K562 (cell line): ENCODE measurements around the gene SYS1. TPM values are rescaled to one million over a fixed set of nuclear protein-coding genes. Genes with fewer than 3 reads are reported as not detected.

Experiments
- BCOR ChIP-seq: fragments of 450-650 bp; IDR thresholded peaks from 2 replicates; pipeline ENCODE4 v1.6.1; 2016
- EGR1 ChIP-seq: fragments of 450-650 bp; conservative IDR thresholded peaks from 2 replicates; pipeline ENCODE4 v1.6.1; 2017; ENCODE audit warnings: mild to moderate bottlenecking
- ELF4 ChIP-seq: fragments of 450-650 bp; formaldehyde crosslinking; IDR thresholded peaks from 2 replicates; pipeline ENCODE4 v1.4.0; 2022; ENCODE audit warnings: missing genetic modification characterization
- EP400 ChIP-seq: fragments of 450-650 bp; IDR thresholded peaks from 2 replicates; pipeline ENCODE4 v1.6.1; 2017; ENCODE audit warnings: antibody characterized with exemption, mild to moderate bottlenecking, moderate library complexity
- FOXK2 ChIP-seq, 2 experiments: fragments of 450-650 bp; IDR thresholded peaks in 1 of 2; conservative IDR thresholded peaks in 1 of 2; 2 replicates each; pipeline ENCODE4 v1.6.1; 2016; ENCODE audit warnings: low read depth in 2 of 2, mild to moderate bottlenecking in 1 of 2
- HMG20A ChIP-seq: fragments of 450-650 bp; formaldehyde crosslinking; conservative IDR thresholded peaks from 2 replicates; pipeline ENCODE4 v1.4.0; 2020; ENCODE audit warnings: mild to moderate bottlenecking, mixed read lengths
- JUN ChIP-seq, 2 experiments: sonication (generic) in 1 of 2; formaldehyde crosslinking in 1 of 2; IDR thresholded peaks; 2 replicates each; pipeline versions ENCODE4 v1.6.1 to v1.8.0; 2012 to 2022; ENCODE audit warnings: borderline replicate concordance in 2 of 2, mild to moderate bottlenecking in 2 of 2, improper control_type of control experiment in 1 of 2, low read depth in 1 of 2, low read length in 1 of 2, missing genetic modification reagents in 1 of 2
- L3MBTL2 ChIP-seq: fragments of 450-650 bp; IDR thresholded peaks from 2 replicates; pipeline ENCODE4 v1.6.1; 2016; ENCODE audit warnings: mild to moderate bottlenecking, moderate library complexity
- MCM5 ChIP-seq: fragments of 450-650 bp; IDR thresholded peaks from 2 replicates; pipeline ENCODE4 v1.6.1; 2016; ENCODE audit warnings: low read depth
- MNT ChIP-seq, 2 experiments: fragments of 450-650 bp; conservative IDR thresholded peaks; 2 replicates each; pipeline ENCODE4 v1.6.1; 2017; ENCODE audit warnings: mild to moderate bottlenecking in 2 of 2, moderate library complexity in 2 of 2
- RAD51 ChIP-seq: fragments of 450-650 bp; IDR thresholded peaks from 2 replicates; pipeline ENCODE4 v1.7.1; 2016; ENCODE audit warnings: low read depth, mild to moderate bottlenecking, borderline replicate concordance
- SIX5 ChIP-seq, 2 experiments: IDR thresholded peaks; 2 replicates each; pipeline ENCODE4 v1.6.1; 2011; ENCODE audit warnings: low read length in 2 of 2, borderline replicate concordance in 1 of 2, low read depth in 1 of 2, mild to moderate bottlenecking in 1 of 2, moderate library complexity in 1 of 2; ENCODE audit not compliant: insufficient read depth in 1 of 2
- SMAD4 ChIP-seq: fragments of 250-450 bp; sonication (Bioruptor Pico); conservative IDR thresholded peaks from 2 replicates; pipeline ENCODE4 v1.8.0; 2021; ENCODE audit warnings: inconsistent platforms, mild to moderate bottlenecking, moderate library complexity
- SMARCA4 ChIP-seq: fragments of 450-650 bp; IDR thresholded peaks from 2 replicates; pipeline ENCODE4 v1.6.1; 2016
- SNAPC5 ChIP-seq: fragments of 250-450 bp; sonication (Bioruptor Pico); IDR thresholded peaks from 2 replicates; pipeline ENCODE4 v1.8.0; 2021; ENCODE audit warnings: moderate library complexity, mild to moderate bottlenecking, inconsistent platforms
- SRSF1 ChIP-seq: fragments of 200-400 bp; formaldehyde crosslinking; IDR thresholded peaks from 2 replicates; pipeline ENCODE4 v1.6.1; 2017; ENCODE audit warnings: mild to moderate bottlenecking, low read depth, low read length, moderate library complexity
- TEAD1 ChIP-seq, 2 experiments: fragments of 450-650 bp in 1 of 2; sonication (generic) in 1 of 2; formaldehyde crosslinking; IDR thresholded peaks; 2 replicates each; pipeline versions ENCODE4 v1.4.0 to v1.8.0; 2020 to 2022; ENCODE audit warnings: mild to moderate bottlenecking in 2 of 2, missing genetic modification reagents in 1 of 2
- ZFP36 ChIP-seq: fragments of 150-350 bp; IDR thresholded peaks from 2 replicates; pipeline ENCODE4 v1.6.1; 2018; ENCODE audit warnings: low read length, low read depth; ENCODE audit not compliant: partially characterized antibody
- ZNF3 ChIP-seq: fragments of 250-450 bp; sonication (Bioruptor Pico); IDR thresholded peaks from 2 replicates; pipeline ENCODE4 v1.5.0; 2021; ENCODE audit warnings: mild to moderate bottlenecking, moderate library complexity
- ZNF592 ChIP-seq: fragments of 450-650 bp; IDR thresholded peaks from 2 replicates; pipeline ENCODE4 v1.6.1; 2017; ENCODE audit warnings: antibody characterized with exemption, mild to moderate bottlenecking
- polyA plus RNA-seq, 8 experiments: library from polyadenylated mRNA; depleted of rRNA in 4 of 8; stranded (reverse) in 5 of 8; unstranded in 3 of 8; fragments of >200 nt; fragmentation: Nextera tagmentation in 2 of 8; fragmentation: Illumina TruSeq in 1 of 8; extraction: Ambion mirVana in 2 of 8; extraction: Trizol in 1 of 8; gene quantifications; 2 replicates each; pipeline versions ENCODE4 v1.2.1 to v1.2.3, GENCODE V29; 2011 to 2014; ENCODE audit warnings: inconsistent platforms in 1 of 8, missing spikeins in 1 of 8
- total RNA-seq, 7 experiments: library from RNA; depleted of rRNA in 6 of 7; stranded (reverse); fragments of >200 nt in 6 of 7; fragmentation: Illumina TruSeq in 2 of 7; extraction: Trizol in 2 of 7; gene quantifications; 2 replicates each; pipeline versions ENCODE4 v1.2.1 to v1.2.3, GENCODE V29; 2011 to 2021; ENCODE audit warnings: low replicate concordance in 1 of 7

The SYS1 gene
- total and polyA plus RNA-seq, 9 of the 15 experiments (the other 6 are each of a cell fraction or from before 2014, with no cell fraction given) = 11.1 to 25.2 (median 17.5) TPM

GRCh38 chr20:45358282-45359068 is 4.5 kb upstream of the SYS1 start (continued):
- TF ChIP-seq ELF4 (CRISPR knock-in tag) = 0 out of 2 replicates have a peak, but pooled peaks have one; percentile 55
- TF ChIP-seq TEAD1 (CRISPR knock-in tag; IDR thresholded peaks at IDR 0.05) = no peak
- peak; percentile 62; the same call in 1 of the 2 replicates for TF ChIP-seq EP400
- TF ChIP-seq EGR1 = peak; percentile 75
- no peak for TF ChIP-seq MCM5
- peak; percentile 50 for TF ChIP-seq ZFP36
- peak; percentile 72 for TF ChIP-seq L3MBTL2
- TF ChIP-seq BCOR = peak; percentile 55; the same call in 1 of the 2 replicates
- TF ChIP-seq HMG20A = no peak
- peak; percentile 56; the same call in 1 of the 2 replicates for TF ChIP-seq ZNF592
- no peak for TF ChIP-seq SRSF1
- TF ChIP-seq JUN (IDR thresholded peaks at IDR 0.05; ENCODE audit: borderline replicate concordance, low read depth, low read length) = peak; percentile 33; the same call in 1 of the 2 replicates
- no peak for TF ChIP-seq JUN (CRISPR knock-in tag; IDR thresholded peaks at IDR 0.05; ENCODE audit: borderline replicate concordance)
- TF ChIP-seq ZNF3 = no peak
- TF ChIP-seq RAD51 = 0 out of 2 replicates have a peak, but pooled peaks have one; percentile 23
- TF ChIP-seq SIX5 (IDR thresholded peaks at IDR 0.05; ENCODE audit: borderline replicate concordance in 1 of 2, insufficient read depth in 1 of 2, low read depth in 1 of 2, low read length in 2 of 2) = no peak
- TF ChIP-seq SMAD4 (CRISPR knock-in tag) = 0 out of 2 replicates have a peak, but pooled peaks have one; percentile 15
- 0 out of 2 replicates have a peak, but pooled peaks have one; percentile 20 for TF ChIP-seq SMARCA4
- peak; percentile 81 to 85 for TF ChIP-seq MNT (conservative IDR thresholded peaks at IDR 0.05)
- TF ChIP-seq FOXK2 (conservative IDR thresholded peaks at IDR 0.05 in 1 of 2, IDR thresholded peaks at IDR 0.05 in 1 of 2; ENCODE audit: low read depth in 2 of 2) = peak; percentile 16 to 64; a peak in 2 of 4 replicates
- no peak for TF ChIP-seq SNAPC5 (CRISPR knock-in tag)
